ENCODE data around the gene POLE2.

- TF ChIP-seq, protein P1, sequence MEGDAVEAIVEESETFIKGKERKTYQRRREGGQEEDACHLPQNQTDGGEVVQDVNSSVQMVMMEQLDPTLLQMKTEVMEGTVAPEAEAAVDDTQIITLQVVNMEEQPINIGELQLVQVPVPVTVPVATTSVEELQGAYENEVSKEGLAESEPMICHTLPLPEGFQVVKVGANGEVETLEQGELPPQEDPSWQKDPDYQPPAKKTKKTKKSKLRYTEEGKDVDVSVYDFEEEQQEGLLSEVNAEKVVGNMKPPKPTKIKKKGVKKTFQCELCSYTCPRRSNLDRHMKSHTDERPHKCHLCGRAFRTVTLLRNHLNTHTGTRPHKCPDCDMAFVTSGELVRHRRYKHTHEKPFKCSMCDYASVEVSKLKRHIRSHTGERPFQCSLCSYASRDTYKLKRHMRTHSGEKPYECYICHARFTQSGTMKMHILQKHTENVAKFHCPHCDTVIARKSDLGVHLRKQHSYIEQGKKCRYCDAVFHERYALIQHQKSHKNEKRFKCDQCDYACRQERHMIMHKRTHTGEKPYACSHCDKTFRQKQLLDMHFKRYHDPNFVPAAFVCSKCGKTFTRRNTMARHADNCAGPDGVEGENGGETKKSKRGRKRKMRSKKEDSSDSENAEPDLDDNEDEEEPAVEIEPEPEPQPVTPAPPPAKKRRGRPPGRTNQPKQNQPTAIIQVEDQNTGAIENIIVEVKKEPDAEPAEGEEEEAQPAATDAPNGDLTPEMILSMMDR (conservative IDR thresholded peaks at IDR 0.05) = no peak
- no peak for TF ChIP-seq EZH2 (IDR thresholded peaks at IDR 0.05; ENCODE audit: low read depth)
Observed at GRCh38 chr14:49607583-49607982, 80.4 kb downstream of the POLE2 start.
